HG02623 (cell line): ENCODE measurements around the gene TLE2.
"Not testable (repeated sequence)": the region's sequence is repeated elsewhere in the genome, so short reads cannot be mapped to it uniquely, and the experiment has no call there.

Experiments
- ATAC-seq: cut with Tn5 transposase; IDR thresholded peaks from one replicate; pipeline ENCODE4 v1.9.1; 2021; ENCODE audit warnings: moderate library complexity; ENCODE audit not compliant: unreplicated experiment

Gene TLE2

GRCh38 chr19:2987797-2988196 is 41.3 kb downstream of the TLE2 start:
- no peak for ATAC-seq

GRCh38 chr19:2986951-2987524 is 42.0 kb downstream of the TLE2 start:
- no peak for ATAC-seq

GRCh38 chr19:2984215-2984528 is 44.9 kb downstream of the TLE2 start:
- no peak for ATAC-seq

GRCh38 chr19:2983351-2984214 is 45.5 kb downstream of the TLE2 start:
- no peak for ATAC-seq

- no peak for ATAC-seq
Measured at GRCh38 chr19:2982983-2983350, 46.1 kb downstream of the TLE2 start.

- no peak for ATAC-seq
Measured at GRCh38 chr19:2982561-2982960, 46.5 kb downstream of the TLE2 start.

- no peak for ATAC-seq
Measured at GRCh38 chr19:2981898-2982297, 47.2 kb downstream of the TLE2 start.

GRCh38 chr19:2978772-2979171 is 50.3 kb downstream of the TLE2 start:
- ATAC-seq, result no peak

- no peak for ATAC-seq
Measured at GRCh38 chr19:2978166-2978767, 50.8 kb downstream of the TLE2 start.

GRCh38 chr19:2977746-2978138 is 51.3 kb downstream of the TLE2 start:
- ATAC-seq, result no peak

GRCh38 chr19:2977001-2977745 is 51.9 kb downstream of the TLE2 start, which contains the start of gene TLE6:
TSS of gene TLE6 (plus strand) at chr19:2977564. CDS start at chr19:2978234, 670 bp downstream.
- peak; percentile 94 for ATAC-seq

GRCh38 chr19:2976609-2977000 is 52.5 kb downstream of the TLE2 start:
- no peak for ATAC-seq

- ATAC-seq, result no peak
Measured at GRCh38 chr19:2974342-2975041, 54.6 kb downstream of the TLE2 start.

- ATAC-seq, result no peak
Measured at GRCh38 chr19:2973229-2973628, 55.9 kb downstream of the TLE2 start.

GRCh38 chr19:2970201-2970835 is 58.8 kb downstream of the TLE2 start:
- no peak for ATAC-seq

- no peak for ATAC-seq
Measured at GRCh38 chr19:2969104-2969504, 60.0 kb downstream of the TLE2 start.

- no peak for ATAC-seq
Measured at GRCh38 chr19:2967972-2968371, 61.1 kb downstream of the TLE2 start.

GRCh38 chr19:2964874-2965273 is 64.2 kb downstream of the TLE2 start:
- no peak for ATAC-seq

- ATAC-seq, result not testable (repeated sequence)
Measured at GRCh38 chr19:2963631-2964030, 65.4 kb downstream of the TLE2 start.

- ATAC-seq, result no peak
Measured at GRCh38 chr19:2963122-2963521, 66.0 kb downstream of the TLE2 start.
